ENCODE data around the gene TRABD2A.
A peak's percentile ranks its signal among the peaks of the same experiment; 100 is the strongest.
"Not testable (repeated sequence)": the region's sequence is repeated elsewhere in the genome, so short reads cannot be mapped to it uniquely, and the experiment has no call there.

TRABD2A gene

GRCh38 chr2:84880645-84881521 is at the start of gene TRABD2A:
Gene TRABD2A (minus strand): TSS chr2:84881084. CDS start chr2:84881039, 45 bp downstream.
- DNase-seq, result no peak

- DNase-seq, result peak; percentile 2
Measured at GRCh38 chr2:84927275-84927627, 46.4 kb upstream of the TRABD2A start.

- peak; percentile 87 for DNase-seq
Measured at GRCh38 chr2:84925724-84926376, 45.0 kb upstream of the TRABD2A start.

GRCh38 chr2:84925336-84925723 is 44.4 kb upstream of the TRABD2A start:
- no peak for DNase-seq

GRCh38 chr2:84924173-84925106 is 43.6 kb upstream of the TRABD2A start:
- DNase-seq, result no peak

- no peak for DNase-seq
Measured at GRCh38 chr2:84923009-84923408, 42.1 kb upstream of the TRABD2A start.

GRCh38 chr2:84919885-84920580 is 39.1 kb upstream of the TRABD2A start:
- peak; percentile 53 for DNase-seq

- DNase-seq, result no peak
Measured at GRCh38 chr2:84918430-84918829, 37.5 kb upstream of the TRABD2A start.

GRCh38 chr2:84917821-84918220 is 36.9 kb upstream of the TRABD2A start:
- not testable (repeated sequence) for DNase-seq

GRCh38 chr2:84915675-84916074 is 34.8 kb upstream of the TRABD2A start:
- DNase-seq, result not testable (repeated sequence)

- no peak for DNase-seq
Measured at GRCh38 chr2:84914334-84914733, 33.5 kb upstream of the TRABD2A start.

- no peak for DNase-seq
Measured at GRCh38 chr2:84912984-84913383, 32.1 kb upstream of the TRABD2A start.

GRCh38 chr2:84911135-84911678 is 30.3 kb upstream of the TRABD2A start:
- DNase-seq, result no peak

- DNase-seq, result no peak
Measured at GRCh38 chr2:84908948-84909713, 28.2 kb upstream of the TRABD2A start.

GRCh38 chr2:84906900-84907714 is 26.2 kb upstream of the TRABD2A start:
- DNase-seq, result peak; percentile 20

GRCh38 chr2:84906108-84906899 is 25.4 kb upstream of the TRABD2A start:
- DNase-seq, result no peak

- peak; percentile 57 for DNase-seq
Measured at GRCh38 chr2:84905181-84906107, 24.6 kb upstream of the TRABD2A start, which contains the start of gene TMSB10. Gene TMSB10 (plus strand): TSS chr2:84905656.

- DNase-seq, result no peak
Measured at GRCh38 chr2:84904717-84905174, 23.9 kb upstream of the TRABD2A start.

Data from DMS153 (cell line).